GM12874 (cell line): Measurements from ENCODE around the gene KRTAP1-3.
"Not testable (repeated sequence)": the region's sequence is repeated elsewhere in the genome, so short reads cannot be mapped to it uniquely, and the experiment has no call there.

Experiments used
- CTCF ChIP-seq: IDR thresholded peaks from 2 replicates; pipeline ENCODE4 v1.5.1; 2011; ENCODE audit warnings: low read depth, mild to moderate bottlenecking, control low read depth, low read length, moderate library complexity; ENCODE audit not compliant: insufficient read depth

KRTAP1-3 gene

GRCh38 chr17:41034346-41034935, at the start of gene KRTAP1-3:
TSS of gene KRTAP1-3 (minus strand) at chr17:41034874. CDS start at chr17:41034821, 53 bp downstream.
- not testable (repeated sequence) for TF ChIP-seq CTCF

GRCh38 chr17:41084100-41084856, 49.6 kb upstream of the KRTAP1-3 start, which contains the start of gene KRTAP4-7:
TSS of gene KRTAP4-7 (plus strand) at chr17:41084150. CDS start at chr17:41084207, 57 bp downstream.
- not testable (repeated sequence) for TF ChIP-seq CTCF

- TF ChIP-seq CTCF = no peak
Observed at GRCh38 chr17:41082626-41083025, 48.0 kb upstream of the KRTAP1-3 start.

- no peak for TF ChIP-seq CTCF
Observed at GRCh38 chr17:41076788-41077187, 42.1 kb upstream of the KRTAP1-3 start.

GRCh38 chr17:41073676-41074075, 39.0 kb upstream of the KRTAP1-3 start:
- no peak for TF ChIP-seq CTCF

- TF ChIP-seq CTCF = no peak
Observed at GRCh38 chr17:41071606-41072360, 37.1 kb upstream of the KRTAP1-3 start.

- no peak for TF ChIP-seq CTCF
Observed at GRCh38 chr17:41069031-41069430, 34.4 kb upstream of the KRTAP1-3 start.
